Keratinocyte (primary cell): ENCODE measurements around the gene STUB1. TPM values are rescaled to one million over a fixed set of nuclear protein-coding genes. Genes with fewer than 3 reads are reported as not detected.

Experiments
- DNase-seq: peaks from one replicate; pipeline ENCODE4 v3.0.0-alpha.2; 2011; ENCODE audit warnings: low read depth, missing footprints, low spot score
- FAIRE-seq: peaks from 2 replicates; lab custom pipeline; 2011; peaks lifted over from hg19 to GRCh38; lab: Jason Lieb, UNC
- H2AFZ ChIP-seq: 2 replicates; pipeline ENCODE4 v1.6.0; 2012; ENCODE audit warnings: low read length, control low read depth, inconsistent platforms; ENCODE audit not compliant: control insufficient read depth
- H3K27ac ChIP-seq: 2 replicates; pipeline ENCODE4 v1.5.1; 2011; ENCODE audit warnings: low read length; ENCODE audit not compliant: control insufficient read depth, insufficient read depth
- H3K27me3 ChIP-seq: 3 replicates; pipeline ENCODE4 v1.6.0; 2011; ENCODE audit warnings: low read length; ENCODE audit not compliant: control insufficient read depth, insufficient read depth; ENCODE audit errors: extremely low read depth
- H3K36me3 ChIP-seq, 2 experiments: 2 replicates in 1 of 2; 3 replicates in 1 of 2; pipeline ENCODE4 v1.5.1; 2011; ENCODE audit warnings: low read length in 2 of 2, mild to moderate bottlenecking in 1 of 2; ENCODE audit not compliant: control insufficient read depth in 2 of 2, insufficient read depth in 2 of 2; ENCODE audit errors: extremely low read depth in 1 of 2
- H3K4me1 ChIP-seq: 3 replicates; pipeline ENCODE4 v1.5.1; 2011; ENCODE audit warnings: low read length; ENCODE audit not compliant: control insufficient read depth, insufficient read depth; ENCODE audit errors: extremely low read depth
- H3K4me2 ChIP-seq: 3 replicates; pipeline ENCODE4 v1.6.0; 2011; ENCODE audit warnings: low read depth, low read length; ENCODE audit not compliant: control insufficient read depth, insufficient read depth; ENCODE audit errors: extremely low read depth
- H3K4me3 ChIP-seq, 3 experiments: fragments of 200-600 bp in 1 of 3; sonication (generic) in 1 of 3; 2 replicates in 2 of 3; 3 replicates in 1 of 3; pipeline ENCODE4 v1.5.1; 2011 to 2016; ENCODE audit warnings: low read length in 3 of 3, mild to moderate bottlenecking in 3 of 3, control low read depth in 2 of 3, inconsistent platforms in 1 of 3, low read depth in 1 of 3, mixed read lengths in 1 of 3, mixed run types in 1 of 3, moderate library complexity in 1 of 3; ENCODE audit not compliant: control insufficient read depth in 2 of 3, insufficient read depth in 2 of 3; ENCODE audit errors: extremely low read depth in 1 of 3
- H3K79me2 ChIP-seq: 2 replicates; pipeline ENCODE4 v1.6.0; 2012; ENCODE audit warnings: low read length; ENCODE audit not compliant: control insufficient read depth, insufficient read depth
- H3K9ac ChIP-seq: 3 replicates; pipeline ENCODE4 v1.6.0; 2011; ENCODE audit warnings: low read length; ENCODE audit not compliant: control insufficient read depth, insufficient read depth; ENCODE audit errors: extremely low read depth
- H3K9me1 ChIP-seq: 3 replicates; pipeline ENCODE4 v1.6.0; 2011; ENCODE audit warnings: low read length; ENCODE audit not compliant: control insufficient read depth, insufficient read depth; ENCODE audit errors: extremely low read depth
- H3K9me3 ChIP-seq: 2 replicates; pipeline ENCODE4 v1.5.1; 2012; ENCODE audit warnings: low read depth, low read length; ENCODE audit not compliant: control insufficient read depth
- H4K20me1 ChIP-seq: 3 replicates; pipeline ENCODE4 v1.6.0; 2011; ENCODE audit warnings: low read length; ENCODE audit not compliant: control insufficient read depth, insufficient read depth; ENCODE audit errors: extremely low read depth
- CTCF ChIP-seq, 3 experiments: IDR thresholded peaks in 1 of 3; conservative IDR thresholded peaks in 1 of 3; optimal IDR thresholded peaks in 1 of 3; 2 replicates in 2 of 3; 3 replicates in 1 of 3; pipeline versions ENCODE3 to v1.5.1; 2011; ENCODE audit warnings: low read length in 3 of 3, mild to moderate bottlenecking in 3 of 3, moderate library complexity in 2 of 3, control low read depth in 1 of 3, inconsistent platforms in 1 of 3; ENCODE audit not compliant: insufficient read depth in 2 of 3; ENCODE audit errors: extremely low read depth in 1 of 3
- EZH2 ChIP-seq: IDR thresholded peaks from one replicate; pipeline ENCODE4 v1.6.1; 2012; ENCODE audit warnings: inconsistent platforms, mild to moderate bottlenecking, low read length, moderate library complexity
- dilution Hi-C: fragments of 300-500 bp; cut with MboI; formaldehyde crosslinking; loops from one replicate; pipeline ENCODE4 v1.7.0; 2020; ENCODE audit warnings: low sequenced_read_pairs; ENCODE audit not compliant: extremely low pct_ligation_motif_present
- polyA plus RNA-seq, 5 experiments: library from polyadenylated mRNA; depleted of rRNA in 3 of 5; stranded (reverse) in 3 of 5; stranded (forward) in 1 of 5; unstranded in 1 of 5; fragments of >200 nt; gene quantifications; 1 replicate in 1 of 5; 2 replicates in 3 of 5; 3 replicates in 1 of 5; pipeline versions ENCODE4 v1.2.1 to v1.2.3, GENCODE V29; 2011 to 2012; ENCODE audit warnings: missing spikeins in 2 of 5, low read depth in 1 of 5, low replicate concordance in 1 of 5

STUB1 gene
- polyA plus RNA-seq, 1 donor (not counting 4 experiments of a cell fraction or from before 2014, with no cell fraction given): 124 TPM

- H3K9me3 ChIP-seq: no peaks in the 10 kb centered on the region
- no peak for FAIRE-seq
- peaks cover 11% of the 10 kb centered on the region for H3K4me1 ChIP-seq
- H3K4me2 ChIP-seq: peak overlapping the region; percentile 92
- peak overlapping the region; percentile 81 for H3K27ac ChIP-seq
- no peaks in the 10 kb centered on the region for H3K9me1 ChIP-seq
- no peak for DNase-seq
- H3K36me3 ChIP-seq: peaks cover 5 to 6% of the 10 kb centered on the region in 2 experiments
- no peaks in the 10 kb centered on the region for H3K27me3 ChIP-seq
- H3K9ac ChIP-seq: peak overlapping the region; percentile 78
- dilution Hi-C loops: no loop called here
- peaks cover 6% of the 10 kb centered on the region for H3K79me2 ChIP-seq
- no peaks in the 10 kb centered on the region for H4K20me1 ChIP-seq
- peak overlapping the region; percentile 49 for H2AFZ ChIP-seq
- TF ChIP-seq CTCF (optimal IDR thresholded peaks at IDR 0.05 in 1 of 3, IDR thresholded peaks at IDR 0.05 in 1 of 3, conservative IDR thresholded peaks at IDR 0.05 in 1 of 3; ENCODE audit: extremely low read depth in 1 of 3, insufficient read depth in 2 of 3, low read length in 3 of 3): peak; percentile 69 to 86 (median 84)
- TF ChIP-seq EZH2: no peak
- H3K4me3 ChIP-seq: peak overlapping the region; percentile 44 to 82 (median 78)
Measured at GRCh38 chr16:648071-648780, 32.0 kb upstream of the STUB1 start.

- FAIRE-seq (no peak), DNase-seq (peak; percentile 23)
- Histone ChIP-seq H3K27me3 (no peaks in the 10 kb centered on the region), H3K9me3 (no peaks in the 10 kb centered on the region), H3K79me2 (peaks cover 6% of the 10 kb centered on the region), H3K4me3 (peak within 1 kb of the TSS; percentile 44 to 82 (median 78)), H3K9me1 (no peaks in the 10 kb centered on the region), H3K4me1 (peaks cover 11% of the 10 kb centered on the region), H3K4me2 (peak within 1 kb of the TSS; percentile 92), H4K20me1 (no peaks in the 10 kb centered on the region), H2AFZ (peak within 1 kb of the TSS; percentile 49), H3K9ac (peak within 1 kb of the TSS; percentile 78), H3K36me3 (peaks cover 6 to 7% of the 10 kb centered on the region in 2 experiments), H3K27ac (peak within 1 kb of the TSS; percentile 81)
- TF ChIP-seq CTCF (optimal IDR thresholded peaks at IDR 0.05 in 1 of 3, IDR thresholded peaks at IDR 0.05 in 1 of 3, conservative IDR thresholded peaks at IDR 0.05 in 1 of 3; ENCODE audit: extremely low read depth in 1 of 3, insufficient read depth in 2 of 3, low read length in 3 of 3): no peak
- TF ChIP-seq EZH2: no peak
- dilution Hi-C loops: no loop called here
Measured at GRCh38 chr16:648781-649589, 31.2 kb upstream of the STUB1 start, which contains the start of gene WDR90. WDR90 (plus strand) TSS chr16:649365; CDS start chr16:649417, 52 bp downstream.
